CD4-positive, alpha-beta T cell treated with Interleukin-12 subunit alpha and Interleukin-12 subunit beta, for 1 hour (primary cell): ENCODE data around the gene ADNP2.
A peak's percentile ranks its signal among the peaks of the same experiment; 100 is the strongest.

ENCODE experiments used
- DNase-seq: peaks from one replicate; pipeline ENCODE4 v3.0.0-alpha.2; 2020

ADNP2 gene

GRCh38 chr18:80173060-80173459 lies 64.0 kb downstream of the ADNP2 start:
- no peak for DNase-seq

GRCh38 chr18:80175451-80176204 lies 66.6 kb downstream of the ADNP2 start:
- peak; percentile 78 for DNase-seq

GRCh38 chr18:80176334-80177073 lies 67.4 kb downstream of the ADNP2 start:
- DNase-seq = no peak

- no peak for DNase-seq
These were observed 68.1 kb downstream of the ADNP2 start for GRCh38 chr18:80177128-80177527.

GRCh38 chr18:80178935-80179818 lies 70.1 kb downstream of the ADNP2 start:
- DNase-seq = no peak

- DNase-seq = no peak
These were observed 70.9 kb downstream of the ADNP2 start for GRCh38 chr18:80179857-80180558.

GRCh38 chr18:80180778-80181564 lies 71.9 kb downstream of the ADNP2 start:
- no peak for DNase-seq

- no peak for DNase-seq
These were observed 72.8 kb downstream of the ADNP2 start for GRCh38 chr18:80181642-80182461.

- no peak for DNase-seq
These were observed 73.8 kb downstream of the ADNP2 start for GRCh38 chr18:80182855-80183254.

- no peak for DNase-seq
These were observed 74.4 kb downstream of the ADNP2 start for GRCh38 chr18:80183273-80184050.

- DNase-seq = no peak
These were observed 75.2 kb downstream of the ADNP2 start for GRCh38 chr18:80184243-80184772.

- no peak for DNase-seq
These were observed 76.5 kb downstream of the ADNP2 start for GRCh38 chr18:80185545-80185944.

- DNase-seq = no peak
These were observed 79.0 kb downstream of the ADNP2 start for GRCh38 chr18:80187956-80188642.

GRCh38 chr18:80188643-80189530 lies 79.8 kb downstream of the ADNP2 start:
- no peak for DNase-seq

- no peak for DNase-seq
These were observed 80.4 kb downstream of the ADNP2 start for GRCh38 chr18:80189531-80189865.
